Measurements from ENCODE around the gene ALOXE3. TPM values are rescaled to one million over a fixed set of nuclear protein-coding genes. Genes with fewer than 3 reads are reported as not detected.

The ALOXE3 gene
- total and polyA plus RNA-seq, 7 donors = 0.17 TPM; not detected in 6

DNA sequence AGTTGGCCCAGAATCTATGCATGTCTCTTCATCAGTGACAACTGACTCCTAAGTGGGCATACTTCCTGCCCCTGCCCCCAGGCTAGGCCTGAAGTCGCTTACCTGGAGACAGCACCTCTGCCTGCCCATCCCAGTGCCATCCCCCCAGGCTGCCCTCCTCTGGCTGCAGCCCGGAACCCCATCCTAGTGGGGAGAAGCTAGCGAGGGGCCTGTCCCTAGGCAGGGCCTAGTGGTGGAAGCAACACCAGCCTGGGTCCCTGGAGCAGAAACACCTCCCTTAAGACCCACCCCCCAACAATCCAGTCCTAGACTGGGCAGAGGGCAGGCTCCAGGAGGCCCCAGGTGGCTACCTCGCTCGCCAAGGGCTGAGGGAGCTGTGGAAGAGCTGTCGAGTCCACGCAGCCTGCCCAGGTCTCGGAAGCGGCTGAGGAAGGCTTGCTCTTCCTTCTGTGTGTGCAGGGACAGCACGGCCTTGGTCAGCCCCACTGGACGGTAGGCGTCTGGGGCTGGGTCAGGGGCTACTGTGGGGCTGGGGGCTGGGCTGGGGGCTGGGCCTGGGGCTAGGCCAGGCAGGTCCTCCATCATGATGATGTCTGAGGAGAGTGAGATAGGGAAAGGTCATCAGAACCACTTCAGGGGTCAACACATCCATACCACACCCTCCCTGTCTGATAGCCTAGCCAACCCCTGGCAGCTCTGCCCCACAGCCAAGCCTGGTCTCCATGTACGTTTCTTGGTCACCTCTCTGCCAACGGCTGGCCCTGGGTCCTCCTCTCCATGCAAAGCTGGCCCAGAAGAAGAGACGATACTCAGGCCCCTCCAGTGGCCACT is 26.3 kb upstream of the ALOXE3 start:
- H3K27ac ChIP-seq = peak overlapping the region; percentile 58 to 100 (median 92)
- DNase-seq = peak; percentile 68
- H3K27me3 ChIP-seq = no peaks in the 10 kb centered on the region
- H3K9me3 ChIP-seq = no peaks in the 10 kb centered on the region
- H3K4me3 ChIP-seq = no peak overlapping the region
- H3K4me1 ChIP-seq = peaks cover 0 to 58% (median 39%) of the 10 kb centered on the region in 4 donors
- whole genome bisulfite sequencing, 2 donors = 95% methylated on average over 15 of the region's 15 CpGs
- intact Hi-C loops (cut with DNase I) = no loop called here
- H3K36me3 ChIP-seq = peaks cover 99 to 100% (median 100%) of the 10 kb centered on the region in 4 donors
- TF ChIP-seq, protein P1, sequence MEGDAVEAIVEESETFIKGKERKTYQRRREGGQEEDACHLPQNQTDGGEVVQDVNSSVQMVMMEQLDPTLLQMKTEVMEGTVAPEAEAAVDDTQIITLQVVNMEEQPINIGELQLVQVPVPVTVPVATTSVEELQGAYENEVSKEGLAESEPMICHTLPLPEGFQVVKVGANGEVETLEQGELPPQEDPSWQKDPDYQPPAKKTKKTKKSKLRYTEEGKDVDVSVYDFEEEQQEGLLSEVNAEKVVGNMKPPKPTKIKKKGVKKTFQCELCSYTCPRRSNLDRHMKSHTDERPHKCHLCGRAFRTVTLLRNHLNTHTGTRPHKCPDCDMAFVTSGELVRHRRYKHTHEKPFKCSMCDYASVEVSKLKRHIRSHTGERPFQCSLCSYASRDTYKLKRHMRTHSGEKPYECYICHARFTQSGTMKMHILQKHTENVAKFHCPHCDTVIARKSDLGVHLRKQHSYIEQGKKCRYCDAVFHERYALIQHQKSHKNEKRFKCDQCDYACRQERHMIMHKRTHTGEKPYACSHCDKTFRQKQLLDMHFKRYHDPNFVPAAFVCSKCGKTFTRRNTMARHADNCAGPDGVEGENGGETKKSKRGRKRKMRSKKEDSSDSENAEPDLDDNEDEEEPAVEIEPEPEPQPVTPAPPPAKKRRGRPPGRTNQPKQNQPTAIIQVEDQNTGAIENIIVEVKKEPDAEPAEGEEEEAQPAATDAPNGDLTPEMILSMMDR (IDR thresholded peaks at IDR 0.05) = no peak
- TF ChIP-seq POLR2AphosphoS5 (IDR thresholded peaks at IDR 0.05) = peak in 3 of 4 donors; percentile 5 to 51 (median 13)

- no peak for DNase-seq
- Histone ChIP-seq H3K4me3 (no peak overlapping the region), H3K9me3 (no peaks in the 10 kb centered on the region), H3K27me3 (no peaks in the 10 kb centered on the region), H3K4me1 (peaks cover 0 to 57% (median 40%) of the 10 kb centered on the region in 4 donors), H3K36me3 (peaks cover 93 to 97% (median 94%) of the 10 kb centered on the region in 4 donors), H3K27ac (peak overlapping the region; percentile 58 to 100 (median 92))
- TF ChIP-seq EP300 (IDR thresholded peaks at IDR 0.05) (no peak), POLR2AphosphoS5 (IDR thresholded peaks at IDR 0.05) (peak; percentile 32 to 66 (median 57)), POLR2A (IDR thresholded peaks at IDR 0.05) (no peak)
- TF ChIP-seq, protein P1 (IDR thresholded peaks at IDR 0.05) = no peak
- intact Hi-C loops (cut with DNase I) = no loop called here
- WGBS, 2 donors = 94 to 95% methylated on average over 22 of the region's 22 CpGs
These were observed 25.5 kb upstream of the ALOXE3 start for GRCh38 chr17:8143581-8144400.

DNA sequence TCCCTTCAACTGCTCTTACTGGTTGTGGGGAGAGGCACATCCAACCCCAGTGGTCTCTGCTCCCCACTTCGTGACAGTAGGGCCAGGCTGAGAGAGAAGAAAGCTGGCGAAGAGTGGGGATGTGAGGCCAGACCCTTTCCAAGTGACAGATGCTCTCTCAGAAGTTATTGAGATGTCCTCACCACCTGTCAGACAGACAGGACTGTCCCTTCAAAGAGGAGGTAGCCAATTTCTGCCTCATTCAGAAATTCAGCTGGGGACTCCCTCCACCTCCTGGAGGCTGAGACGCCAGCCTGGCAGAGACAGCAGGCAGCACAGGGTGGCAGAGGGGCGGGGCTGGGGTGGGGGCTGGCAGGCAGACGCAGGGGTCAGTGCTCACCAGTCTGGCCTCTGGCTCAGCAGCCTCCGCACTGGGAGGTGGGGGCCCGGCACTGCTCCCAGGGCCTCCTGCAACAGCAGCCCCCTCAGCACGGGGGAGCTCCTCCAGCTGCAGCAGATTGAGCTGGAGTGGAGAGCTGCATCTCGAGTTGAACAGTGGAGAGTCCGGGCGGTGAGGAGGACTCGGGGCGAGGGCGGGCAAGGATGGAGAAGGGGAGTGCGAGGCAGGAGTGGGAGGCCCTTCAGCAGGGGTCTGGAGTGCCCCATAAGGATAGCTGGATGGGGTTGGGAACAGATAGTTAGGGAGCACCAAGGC is 24.7 kb upstream of the ALOXE3 start:
- TF ChIP-seq, protein P1 (IDR thresholded peaks at IDR 0.05) = no peak
- peak in 3 of 4 donors; percentile 25 to 56 (median 30) for TF ChIP-seq POLR2AphosphoS5 (IDR thresholded peaks at IDR 0.05)

DNA sequence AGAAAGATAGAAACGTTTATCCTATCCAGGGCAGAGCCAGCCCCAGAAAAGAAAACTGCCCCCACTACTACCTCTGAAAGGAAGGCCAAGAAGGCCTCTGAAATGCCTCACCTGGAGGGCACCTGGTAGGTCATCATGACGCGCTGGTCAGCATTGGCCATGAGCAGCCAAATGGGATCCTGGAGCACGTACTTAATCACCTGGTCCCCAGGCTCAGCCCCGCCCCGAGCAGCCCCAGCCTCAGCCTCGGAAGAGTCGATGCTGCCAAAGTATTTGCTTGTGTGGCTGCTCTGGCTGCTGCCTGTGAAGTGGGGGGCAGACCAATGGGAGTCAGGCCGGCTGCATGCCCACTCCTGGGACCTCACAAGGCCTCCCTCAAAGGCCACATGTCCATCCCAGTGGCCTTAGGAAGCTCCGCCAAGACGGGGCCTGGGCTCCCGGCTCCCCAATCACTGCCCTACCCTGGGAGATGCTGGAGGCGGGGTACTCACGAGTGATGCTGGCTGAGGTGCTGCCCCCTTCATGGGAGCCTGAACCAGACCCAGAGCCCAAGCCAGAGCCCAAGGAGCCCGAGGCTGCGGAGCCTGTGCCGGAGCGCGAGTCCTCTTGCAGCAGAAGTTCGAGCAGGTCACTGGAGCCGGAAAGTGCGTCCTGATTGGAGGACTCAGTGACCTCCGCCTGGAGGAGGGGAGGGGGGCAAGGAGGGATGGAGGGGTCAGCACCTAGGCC is 24.0 kb upstream of the ALOXE3 start:
- Histone ChIP-seq H3K27me3 (no peaks in the 10 kb centered on the region), H3K4me3 (no peak overlapping the region), H3K9me3 (no peaks in the 10 kb centered on the region), H3K27ac (peak overlapping the region; percentile 58 to 100 (median 92)), H3K4me1 (peaks cover 0 to 61% (median 34%) of the 10 kb centered on the region in 4 donors), H3K36me3 (peaks cover 78 to 83% (median 79%) of the 10 kb centered on the region in 4 donors)
- TF ChIP-seq POLR2A (IDR thresholded peaks at IDR 0.05) (no peak), POLR2AphosphoS5 (IDR thresholded peaks at IDR 0.05) (peak in 3 of 4 donors; percentile 22 to 63 (median 28))
- peak; percentile 75 for DNase-seq
- 92 to 94% methylated on average over 23 of the region's 23 CpGs for WGBS, 2 donors
- intact Hi-C loops (cut with DNase I) = no loop called here

More for the DNA sequence above, 24.7 kb upstream of the ALOXE3 start:
- intact Hi-C loops (cut with DNase I) = no loop called here
- H3K27ac ChIP-seq = peak overlapping the region; percentile 58 to 100 (median 92)
- H3K4me3 ChIP-seq = no peak overlapping the region
- DNase-seq = peak; percentile 66
- peaks cover 0 to 62% (median 39%) of the 10 kb centered on the region in 4 donors for H3K4me1 ChIP-seq
- 84 to 86% methylated on average over 15 of the region's 15 CpGs for WGBS, 2 donors
- H3K27me3 ChIP-seq = no peaks in the 10 kb centered on the region
- H3K9me3 ChIP-seq = no peaks in the 10 kb centered on the region
- peaks cover 85 to 90% (median 86%) of the 10 kb centered on the region in 4 donors for H3K36me3 ChIP-seq

Data from sigmoid colon (tissue), 7 donors.